PC-9 (cell line): ENCODE measurements around the gene ASB1. TPM values are rescaled to one million over a fixed set of nuclear protein-coding genes. Genes with fewer than 3 reads are reported as not detected.
A peak's percentile ranks its signal among the peaks of the same experiment; 100 is the strongest.

Experiments used
- BruUV-seq: library from RNA; stranded (reverse); fragments of 400-500 nt; replicated peaks from 2 replicates; lab custom pipeline; 2021; lab: Mats Ljungman, UMichigan
- CTCF ChIA-PET: fragments of 300-600 bp; sonication (Branson Sonifier 250); formaldehyde crosslinking; loops from one replicate; lab custom pipeline; 2022; ENCODE audit warnings: antibody characterized with exemption; lab: Charles Lee
- POLR2A ChIA-PET: fragments of 300-600 bp; sonication (Branson Sonifier 250); formaldehyde crosslinking; loops from one replicate; lab custom pipeline; 2022; ENCODE audit warnings: antibody characterized with exemption; ENCODE audit not compliant: unreplicated experiment; lab: Charles Lee
- DNase-seq, 2 experiments: peaks; one replicate each; pipeline versions ENCODE4 v3.0.0 to v3.0.0-alpha.2; 2015 to 2022; ENCODE audit warnings: mixed read lengths in 1 of 2
- H2AFZ ChIP-seq: fragments of 200-600 bp; sonication (generic); 2 replicates; pipeline ENCODE4 v1.8.1; 2017; ENCODE audit warnings: antibody characterized with exemption
- H3F3A ChIP-seq: fragments of 200-600 bp; sonication (generic); 2 replicates; pipeline ENCODE4 v1.8.1; 2017; ENCODE audit warnings: antibody characterized with exemption, mild to moderate bottlenecking, low read depth; ENCODE audit not compliant: insufficient read depth
- H3K27ac ChIP-seq: fragments of 200-600 bp; sonication (generic); 2 replicates; pipeline ENCODE4 v1.6.1; 2016; ENCODE audit warnings: mixed run types
- H3K27me3 ChIP-seq: fragments of 200-600 bp; sonication (generic); 2 replicates; pipeline ENCODE4 v1.6.1; 2016; ENCODE audit warnings: low read depth, mixed run types; ENCODE audit not compliant: insufficient read depth
- H3K36me3 ChIP-seq: fragments of 200-600 bp; sonication (generic); 2 replicates; pipeline ENCODE4 v1.6.1; 2016; ENCODE audit warnings: low read depth, mixed run types
- H3K4me1 ChIP-seq: fragments of 200-600 bp; sonication (generic); replicated peaks from 2 replicates; pipeline ENCODE4 v1.6.1; 2016; ENCODE audit warnings: mixed run types; ENCODE audit not compliant: insufficient read depth
- H3K4me2 ChIP-seq: fragments of 200-600 bp; sonication (generic); 2 replicates; pipeline ENCODE4 v1.6.1; 2017; ENCODE audit warnings: mixed run types
- H3K4me3 ChIP-seq: fragments of 200-600 bp; sonication (generic); 2 replicates; pipeline ENCODE4 v1.6.1; 2016; ENCODE audit warnings: mixed run types
- H3K79me2 ChIP-seq: fragments of 200-600 bp; sonication (generic); 2 replicates; pipeline ENCODE4 v1.6.1; 2017; ENCODE audit warnings: low read depth, mixed run types
- H3K9me2 ChIP-seq: fragments of 200-600 bp; sonication (generic); 2 replicates; pipeline ENCODE4 v1.8.1; 2017; ENCODE audit warnings: mild to moderate bottlenecking; ENCODE audit not compliant: insufficient read depth
- H3K9me3 ChIP-seq: fragments of 200-600 bp; sonication (generic); 2 replicates; pipeline ENCODE4 v1.8.1; 2016; ENCODE audit warnings: low read depth; ENCODE audit not compliant: insufficient read depth
- H4K20me1 ChIP-seq: fragments of 200-600 bp; sonication (generic); 2 replicates; pipeline ENCODE4 v1.8.1; 2017; ENCODE audit not compliant: insufficient read depth
- CTCF ChIP-seq: fragments of 200-600 bp; sonication (generic); conservative IDR thresholded peaks from 2 replicates; pipeline ENCODE4 v1.6.1; 2017; ENCODE audit warnings: mixed run types, antibody characterized with exemption, mild to moderate bottlenecking, moderate library complexity
- EZH2 ChIP-seq: fragments of 200-600 bp; sonication (generic); IDR thresholded peaks from 2 replicates; pipeline ENCODE4 v1.8.0; 2017; ENCODE audit warnings: antibody characterized with exemption, low read depth
- intact Hi-C: fragments of 100-400 bp; cut with micrococcal nuclease; formaldehyde crosslinking; loops from one replicate; pipeline ENCODE4 v1.10.0; 2022; ENCODE audit not compliant: unreplicated experiment
- total RNA-seq: library from RNA; stranded (reverse); gene quantifications from 2 replicates; pipeline ENCODE4 v1.2.3, GENCODE V29; 2021

Gene ASB1
- total RNA-seq, 1 experiment from 2014 or later: 56.7 TPM

DNA sequence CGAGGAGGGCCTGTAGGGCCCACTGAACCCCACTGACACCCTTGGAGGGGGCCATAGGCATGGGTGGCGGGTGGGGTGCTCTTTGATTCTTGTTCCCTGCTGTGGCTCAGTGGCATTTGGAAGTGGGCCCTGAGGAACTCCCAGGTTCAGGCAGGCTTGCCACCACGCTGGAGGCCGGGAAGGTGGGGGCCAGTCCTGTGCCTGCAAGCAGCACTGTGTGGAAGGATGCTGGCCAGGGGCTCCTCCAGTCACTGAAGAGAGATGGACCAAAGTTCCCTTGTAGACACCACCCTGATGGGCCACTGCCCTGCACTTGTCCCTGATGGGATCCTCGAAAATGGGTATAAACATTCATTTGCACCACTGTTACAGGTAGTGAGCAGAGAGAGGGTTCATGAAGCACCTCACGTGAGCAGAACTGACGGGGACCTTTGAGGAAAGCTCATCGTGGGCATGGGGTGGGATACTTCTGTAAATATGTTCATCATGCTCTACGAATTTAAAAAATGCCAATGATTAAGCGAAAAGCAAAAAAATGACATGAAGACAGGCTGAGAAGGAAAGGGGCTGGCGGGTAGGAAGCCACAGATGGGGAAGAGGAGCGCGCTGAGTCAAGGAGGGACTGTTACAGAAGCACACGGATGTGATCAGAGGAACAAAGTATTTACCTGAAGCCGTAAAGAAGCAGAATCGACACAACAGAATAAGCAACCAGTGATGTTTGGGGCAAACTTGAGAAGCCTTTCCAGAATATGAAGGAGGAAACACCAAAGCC is 45.2 kb upstream of the ASB1 start:
- H3K4me1 ChIP-seq: peaks cover 26% of the 10 kb centered on the region
- H4K20me1 ChIP-seq: no peaks in the 10 kb centered on the region
- H3K27me3 ChIP-seq: no peaks in the 10 kb centered on the region
- CTCF ChIA-PET: no interaction called here
- H3K79me2 ChIP-seq: no peaks in the 10 kb centered on the region
- POLR2A ChIA-PET: interaction anchor here (0.6 kb wide), 1 partner anchor 263 kb away, joined by 16 read pairs; no protein-coding TSS in a partner anchor
- H3K4me3 ChIP-seq: no peak overlapping the region
- no peaks in the 10 kb centered on the region for H3K36me3 ChIP-seq
- intact Hi-C loops: loop anchor here (5.0 kb wide), 1 partner anchor 46 kb away; the partner anchor contains the start of gene ASB1
- no peak overlapping the region for H3K27ac ChIP-seq
- TF ChIP-seq EZH2 (no peak), CTCF (no peak)
- BruUV-seq: no TSS peak
- H3K9me3 ChIP-seq: no peaks in the 10 kb centered on the region
- no peak for DNase-seq
- no peaks in the 10 kb centered on the region for H3K9me2 ChIP-seq
- peak overlapping the region; percentile 21; the same call in 1 of the 2 replicates for H3K4me2 ChIP-seq
- H3F3A ChIP-seq: peaks cover 22% of the 10 kb centered on the region
- no peak overlapping the region for H2AFZ ChIP-seq

- BruUV-seq: no TSS peak
- Histone ChIP-seq H2AFZ (no peak overlapping the region), H3K79me2 (no peaks in the 10 kb centered on the region), H3K9me3 (no peaks in the 10 kb centered on the region), H3K36me3 (no peaks in the 10 kb centered on the region), H3K4me2 (no peak overlapping the region), H3K27ac (no peak overlapping the region), H3K4me1 (peaks cover 26% of the 10 kb centered on the region), H3F3A (peaks cover 25% of the 10 kb centered on the region), H4K20me1 (no peaks in the 10 kb centered on the region), H3K27me3 (no peaks in the 10 kb centered on the region), H3K4me3 (no peak overlapping the region), H3K9me2 (no peaks in the 10 kb centered on the region)
- TF ChIP-seq CTCF (no peak), EZH2 (no peak)
- intact Hi-C loops: loop anchor here (5.0 kb wide), 1 partner anchor 45 kb away; the partner anchor contains the start of gene ASB1
- no peak for DNase-seq
- ChIA-PET POLR2A (no interaction called here), CTCF (no interaction called here)
Observed at GRCh38 chr2:238382381-238382781, 44.3 kb upstream of the ASB1 start.

GRCh38 chr2:238383135-238383534 is 43.6 kb upstream of the ASB1 start:
- peaks cover 25% of the 10 kb centered on the region for H3F3A ChIP-seq
- DNase-seq: no peak
- POLR2A ChIA-PET: no interaction called here
- H3K4me1 ChIP-seq: peaks cover 26% of the 10 kb centered on the region
- H3K4me3 ChIP-seq: no peak overlapping the region
- H3K4me2 ChIP-seq: no peak overlapping the region
- H3K9me3 ChIP-seq: no peaks in the 10 kb centered on the region
- no peaks in the 10 kb centered on the region for H3K36me3 ChIP-seq
- intact Hi-C loops: loop anchor here (5.0 kb wide), 1 partner anchor 44 kb away; the partner anchor contains the start of gene ASB1
- H2AFZ ChIP-seq: no peak overlapping the region
- no peaks in the 10 kb centered on the region for H4K20me1 ChIP-seq
- H3K27me3 ChIP-seq: no peaks in the 10 kb centered on the region
- no peaks in the 10 kb centered on the region for H3K9me2 ChIP-seq
- CTCF ChIA-PET: no interaction called here
- H3K27ac ChIP-seq: no peak overlapping the region
- TF ChIP-seq EZH2 (no peak), CTCF (no peak)
- no peaks in the 10 kb centered on the region for H3K79me2 ChIP-seq
- BruUV-seq: no TSS peak
